HAP-1 (cell line): ENCODE data around the gene HS3ST5.
"Not testable (repeated sequence)": the region's sequence is repeated elsewhere in the genome, so short reads cannot be mapped to it uniquely, and the experiment has no call there.

Experiments used
- DNase-seq, 2 experiments: peaks; one replicate each; pipeline ENCODE4 v3.0.0-alpha.2; 2016 to 2020; ENCODE audit warnings: low spot score in 2 of 2
- H3K27me3 ChIP-seq: fragments of 250-450 bp; sonication (Bioruptor Pico); 2 replicates; pipeline ENCODE4 v1.5.1; 2020; ENCODE audit warnings: low read depth, mild to moderate bottlenecking, moderate library complexity
- H3K36me3 ChIP-seq: fragments of 250-450 bp; sonication (Bioruptor Pico); replicated peaks from 2 replicates; pipeline ENCODE4 v1.5.1; 2020; ENCODE audit warnings: mild to moderate bottlenecking
- H3K4me1 ChIP-seq: fragments of 250-450 bp; sonication (Bioruptor Pico); 2 replicates; pipeline ENCODE4 v1.5.1; 2020; ENCODE audit warnings: mild to moderate bottlenecking
- H3K4me3 ChIP-seq: fragments of 250-450 bp; sonication (Bioruptor Pico); 2 replicates; pipeline ENCODE4 v1.5.1; 2020; ENCODE audit warnings: mild to moderate bottlenecking, moderate library complexity
- H3K9me3 ChIP-seq: fragments of 250-450 bp; sonication (Bioruptor Pico); 2 replicates; pipeline ENCODE4 v1.5.1; 2020; ENCODE audit warnings: mild to moderate bottlenecking, moderate library complexity
- in situ Hi-C: fragments of 300-500 bp; cut with MboI; formaldehyde crosslinking; loops from 3 replicates; pipeline ENCODE4 v1.14.3; 2020; ENCODE audit warnings: low sequenced_read_pairs, inconsistent platforms, mixed read lengths

HS3ST5 gene

GRCh38 chr6:114355300-114355699 lies 12.5 kb upstream of the HS3ST5 start:
- H3K4me3 ChIP-seq, result no peak overlapping the region
- no peak for DNase-seq
- H3K9me3 ChIP-seq, result no peaks in the 10 kb centered on the region
- in situ Hi-C loops, result no loop called here
- H3K4me1 ChIP-seq, result no peaks in the 10 kb centered on the region
- no peaks in the 10 kb centered on the region for H3K36me3 ChIP-seq
- H3K27me3 ChIP-seq, result no peaks in the 10 kb centered on the region

DNA sequence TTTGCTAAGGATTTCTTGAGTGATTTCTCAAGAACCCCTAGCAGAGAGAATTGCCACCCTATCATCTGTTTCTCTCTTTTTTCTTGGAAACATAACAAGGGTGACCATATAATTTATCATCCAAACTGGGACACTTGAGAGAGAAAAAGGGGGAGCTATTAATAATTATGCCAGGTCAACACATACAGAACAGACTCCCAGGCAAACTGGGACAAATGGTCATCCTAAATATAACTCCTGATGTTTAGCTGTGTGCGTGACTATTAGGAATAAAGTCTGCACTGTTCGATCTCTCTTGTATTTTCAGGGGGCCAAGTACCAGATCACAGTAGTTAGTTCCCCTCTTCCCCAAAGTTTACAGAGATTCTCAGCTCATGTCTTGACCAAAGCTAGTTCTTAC lies 11.7 kb upstream of the HS3ST5 start:
- H3K4me1 ChIP-seq, result no peaks in the 10 kb centered on the region
- H3K4me3 ChIP-seq, result no peak overlapping the region
- DNase-seq, result no peak
- H3K27me3 ChIP-seq, result no peaks in the 10 kb centered on the region
- H3K9me3 ChIP-seq, result no peaks in the 10 kb centered on the region
- in situ Hi-C loops, result no loop called here
- H3K36me3 ChIP-seq, result no peaks in the 10 kb centered on the region

GRCh38 chr6:114346451-114346850 lies 3.6 kb upstream of the HS3ST5 start:
- in situ Hi-C loops, result no loop called here
- Histone ChIP-seq H3K4me3 (no peak overlapping the region), H3K27me3 (no peaks in the 10 kb centered on the region), H3K36me3 (no peaks in the 10 kb centered on the region), H3K9me3 (no peaks in the 10 kb centered on the region), H3K4me1 (peaks cover 11% of the 10 kb centered on the region)
- no peak for DNase-seq

- Histone ChIP-seq H3K9me3 (no peaks in the 10 kb centered on the region), H3K36me3 (no peaks in the 10 kb centered on the region), H3K27me3 (no peaks in the 10 kb centered on the region), H3K4me3 (no peak overlapping the region), H3K4me1 (peaks cover 18% of the 10 kb centered on the region)
- peak in 1 of 2 experiments; percentile 41 for DNase-seq
- in situ Hi-C loops, result no loop called here
Measured at GRCh38 chr6:114344971-114345275, 2.1 kb upstream of the HS3ST5 start.

DNA sequence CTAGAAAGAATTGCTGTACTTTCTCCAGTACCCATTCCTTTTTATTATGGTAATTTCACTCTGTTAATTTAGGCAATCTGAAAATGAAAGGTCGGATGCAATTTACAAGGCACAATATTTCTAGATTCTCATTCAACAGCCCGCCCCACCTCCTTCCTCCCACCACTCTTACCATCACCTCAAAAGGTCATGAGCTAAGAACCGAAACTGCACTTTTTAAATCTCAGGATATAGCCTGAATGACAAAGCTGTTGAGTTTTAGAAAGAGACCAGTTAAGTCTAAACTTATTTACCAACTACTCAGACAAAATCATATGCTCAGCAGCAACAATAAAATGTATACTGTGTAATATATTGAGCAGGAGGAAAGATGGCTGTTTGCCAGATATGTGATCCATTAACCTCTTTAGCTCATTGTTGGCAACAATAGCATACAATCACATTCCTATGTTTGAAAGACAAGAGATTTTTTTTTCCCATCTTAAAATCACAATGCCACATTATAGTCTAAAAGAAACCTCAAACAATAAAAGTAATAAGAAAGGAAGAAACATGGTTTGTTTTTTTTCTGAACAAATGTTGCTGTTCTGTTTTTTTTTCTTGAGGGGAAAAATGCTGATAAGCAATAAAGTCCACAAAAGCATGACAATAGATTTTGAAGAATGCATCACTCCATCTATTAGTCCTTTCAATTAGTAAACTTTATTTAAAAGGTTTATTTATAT lies 1.6 kb upstream of the HS3ST5 start:
- Histone ChIP-seq H3K36me3 (no peaks in the 10 kb centered on the region), H3K4me3 (no peak overlapping the region), H3K27me3 (no peaks in the 10 kb centered on the region), H3K4me1 (peaks cover 22% of the 10 kb centered on the region), H3K9me3 (no peaks in the 10 kb centered on the region)
- peak; percentile 83 to 98 for DNase-seq
- in situ Hi-C loops, result no loop called here

DNA sequence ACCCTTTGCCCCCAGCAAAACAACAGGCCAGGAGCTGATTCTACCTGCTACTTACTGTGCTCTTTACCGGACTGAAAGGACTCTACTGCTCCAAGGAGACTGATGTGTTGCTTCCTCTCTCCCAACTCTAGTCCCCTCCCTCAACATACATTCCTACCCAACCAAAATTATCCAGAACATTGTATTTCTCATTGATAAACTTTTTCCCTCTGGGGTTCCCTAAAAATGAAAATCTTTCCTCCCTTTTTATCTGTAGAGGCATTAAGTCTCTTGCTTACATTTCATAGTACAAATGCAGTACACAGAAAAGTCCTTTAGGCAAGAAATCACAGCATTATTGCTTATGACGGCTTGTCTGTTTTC lies 940 bp upstream of the HS3ST5 start:
- in situ Hi-C loops, result no loop called here
- Histone ChIP-seq H3K4me1 (peaks cover 27% of the 10 kb centered on the region), H3K36me3 (no peaks in the 10 kb centered on the region), H3K9me3 (no peaks in the 10 kb centered on the region), H3K4me3 (peak overlapping the region; percentile 55), H3K27me3 (no peaks in the 10 kb centered on the region)
- DNase-seq, result no peak

GRCh38 chr6:114342086-114342825 lies 567 bp downstream of the HS3ST5 start:
- Histone ChIP-seq H3K9me3 (no peaks in the 10 kb centered on the region), H3K4me1 (peaks cover 27% of the 10 kb centered on the region), H3K4me3 (peak overlapping the region; percentile 55), H3K36me3 (no peaks in the 10 kb centered on the region), H3K27me3 (no peaks in the 10 kb centered on the region)
- in situ Hi-C loops, result no loop called here
- DNase-seq, result peak in 1 of 2 experiments; percentile 60

DNA sequence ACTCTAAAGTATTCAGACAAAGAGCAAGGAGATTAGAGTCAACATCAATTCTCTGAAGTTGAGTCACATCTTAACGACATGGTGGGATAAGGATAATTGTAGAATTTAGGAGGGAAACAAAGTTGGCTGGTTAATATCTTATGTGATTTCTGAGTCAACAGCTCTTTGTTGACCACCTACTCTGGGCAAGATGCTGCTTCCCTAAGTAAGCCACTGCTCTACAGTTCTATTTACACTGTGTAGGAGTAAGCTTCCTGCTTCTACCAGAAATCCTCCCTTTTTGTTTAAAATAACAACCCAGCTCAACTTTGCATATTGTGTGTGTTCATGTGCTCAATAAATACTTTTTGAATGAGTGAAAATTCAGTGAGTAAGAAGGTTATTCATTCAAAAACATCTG lies 3.1 kb downstream of the HS3ST5 start:
- in situ Hi-C loops, result no loop called here
- Histone ChIP-seq H3K36me3 (no peaks in the 10 kb centered on the region), H3K27me3 (no peaks in the 10 kb centered on the region), H3K4me3 (peak overlapping the region; percentile 55; the same call in 1 of the 2 replicates), H3K4me1 (peaks cover 22% of the 10 kb centered on the region), H3K9me3 (no peaks in the 10 kb centered on the region)
- DNase-seq, result peak in 1 of 2 experiments; percentile 68

DNA sequence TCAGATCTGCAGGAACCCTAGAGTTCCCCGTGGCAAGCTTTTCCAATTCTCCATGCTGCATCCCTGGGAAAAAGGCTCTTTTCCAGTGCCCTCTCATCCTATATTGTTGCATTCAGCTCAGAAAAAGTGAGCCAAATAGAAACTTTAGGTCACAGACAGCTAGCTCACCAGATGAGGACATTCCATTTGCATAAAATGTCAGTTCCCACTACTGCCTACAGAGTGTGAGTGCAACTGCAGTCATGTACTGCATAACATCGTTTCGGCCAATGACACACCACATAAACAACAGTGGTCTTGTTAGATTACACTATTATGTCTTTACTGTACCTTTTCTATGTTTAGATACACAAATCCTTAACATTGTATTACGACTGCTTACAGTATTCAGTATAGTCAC lies 8.6 kb downstream of the HS3ST5 start:
- in situ Hi-C loops, result no loop called here

GRCh38 chr6:114327074-114327473 lies 15.7 kb downstream of the HS3ST5 start:
- Histone ChIP-seq H3K4me1 (peaks cover 52% of the 10 kb centered on the region), H3K36me3 (no peaks in the 10 kb centered on the region; the same call in 1 of the 2 replicates), H3K27me3 (no peaks in the 10 kb centered on the region), H3K9me3 (no peaks in the 10 kb centered on the region), H3K4me3 (no peak overlapping the region)
- in situ Hi-C loops, result no loop called here
- DNase-seq, result peak; percentile 40 to 71

More for the DNA sequence above, 8.6 kb downstream of the HS3ST5 start:
- no peaks in the 10 kb centered on the region for H3K27me3 ChIP-seq
- H3K36me3 ChIP-seq, result no peaks in the 10 kb centered on the region
- no peak for DNase-seq
- no peaks in the 10 kb centered on the region for H3K9me3 ChIP-seq
- H3K4me1 ChIP-seq, result peaks cover 26% of the 10 kb centered on the region
- no peak overlapping the region for H3K4me3 ChIP-seq

GRCh38 chr6:114323784-114324183 lies 19.0 kb downstream of the HS3ST5 start:
- Histone ChIP-seq H3K9me3 (no peaks in the 10 kb centered on the region), H3K4me3 (no peak overlapping the region), H3K4me1 (peaks cover 44% of the 10 kb centered on the region), H3K27me3 (no peaks in the 10 kb centered on the region), H3K36me3 (no peaks in the 10 kb centered on the region; the same call in 1 of the 2 replicates)
- in situ Hi-C loops, result loop anchor here (25.0 kb wide), 1 partner anchor 336 kb away; no protein-coding TSS in a partner anchor
- no peak for DNase-seq

DNA sequence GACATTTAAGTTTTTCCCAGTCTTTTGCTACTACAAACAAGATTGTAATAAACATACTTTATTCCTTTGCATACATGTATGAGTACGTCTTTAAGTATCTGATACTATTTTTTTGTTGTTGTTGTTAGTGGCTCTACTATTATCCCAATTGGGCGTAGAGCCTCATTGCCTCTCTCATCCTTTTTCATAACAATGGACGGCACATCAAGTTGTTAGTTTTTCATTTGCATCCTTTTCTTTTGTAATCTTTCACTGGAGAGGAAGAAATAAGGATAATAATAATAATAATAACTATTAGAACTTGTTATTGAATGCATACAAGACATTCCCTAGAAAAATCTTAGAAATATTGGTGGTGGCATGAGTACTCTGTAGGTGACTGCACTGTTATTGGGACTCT lies 23.1 kb downstream of the HS3ST5 start:
- H3K4me3 ChIP-seq, result no peak overlapping the region
- no peak for DNase-seq
- in situ Hi-C loops, result loop anchor here (25.0 kb wide), 1 partner anchor 332 kb away; no protein-coding TSS in a partner anchor
- H3K36me3 ChIP-seq, result no peaks in the 10 kb centered on the region; the same call in 1 of the 2 replicates
- no peaks in the 10 kb centered on the region for H3K9me3 ChIP-seq
- no peaks in the 10 kb centered on the region for H3K27me3 ChIP-seq
- H3K4me1 ChIP-seq, result peaks cover 18% of the 10 kb centered on the region

GRCh38 chr6:114315831-114316595 lies 26.8 kb downstream of the HS3ST5 start:
- no peaks in the 10 kb centered on the region for H3K36me3 ChIP-seq
- H3K27me3 ChIP-seq, result no peaks in the 10 kb centered on the region
- no peaks in the 10 kb centered on the region for H3K9me3 ChIP-seq
- DNase-seq, result no peak
- in situ Hi-C loops, result loop anchor here (25.0 kb wide), 1 partner anchor 329 kb away; no protein-coding TSS in a partner anchor
- no peak overlapping the region for H3K4me3 ChIP-seq
- peaks cover 8% of the 10 kb centered on the region for H3K4me1 ChIP-seq

GRCh38 chr6:114313816-114314215 lies 29.0 kb downstream of the HS3ST5 start:
- H3K4me3 ChIP-seq, H3K9me3 ChIP-seq, H3K27me3 ChIP-seq, DNase-seq, H3K4me1 ChIP-seq, H3K36me3 ChIP-seq: not testable (repeated sequence)
- in situ Hi-C loops, result loop anchor here (25.0 kb wide), 1 partner anchor 327 kb away; no protein-coding TSS in a partner anchor
